ENCODE data around the gene PPP1R14D.

DNA sequence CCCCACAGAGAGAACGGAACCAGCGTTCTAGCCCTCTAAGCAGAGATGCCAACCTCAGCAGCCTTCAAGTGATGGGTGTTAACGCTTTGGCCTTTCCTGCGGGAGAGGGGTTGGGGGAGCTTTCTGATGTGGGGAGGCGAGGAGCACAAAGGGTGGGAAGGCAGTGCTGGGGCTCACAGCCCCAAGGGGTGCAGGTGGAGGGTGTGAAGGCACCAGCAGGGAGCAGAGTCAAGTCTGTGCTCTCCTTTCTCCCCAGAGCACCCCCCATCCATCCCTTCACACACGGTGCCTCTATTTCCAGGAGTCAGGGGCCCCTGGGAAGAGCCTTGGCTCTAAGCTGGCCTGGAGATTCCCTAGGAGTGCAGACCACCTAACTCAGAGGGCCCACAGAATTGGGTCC is 54.6 kb downstream of the PPP1R14D start:
- TF ChIP-seq, protein P1, sequence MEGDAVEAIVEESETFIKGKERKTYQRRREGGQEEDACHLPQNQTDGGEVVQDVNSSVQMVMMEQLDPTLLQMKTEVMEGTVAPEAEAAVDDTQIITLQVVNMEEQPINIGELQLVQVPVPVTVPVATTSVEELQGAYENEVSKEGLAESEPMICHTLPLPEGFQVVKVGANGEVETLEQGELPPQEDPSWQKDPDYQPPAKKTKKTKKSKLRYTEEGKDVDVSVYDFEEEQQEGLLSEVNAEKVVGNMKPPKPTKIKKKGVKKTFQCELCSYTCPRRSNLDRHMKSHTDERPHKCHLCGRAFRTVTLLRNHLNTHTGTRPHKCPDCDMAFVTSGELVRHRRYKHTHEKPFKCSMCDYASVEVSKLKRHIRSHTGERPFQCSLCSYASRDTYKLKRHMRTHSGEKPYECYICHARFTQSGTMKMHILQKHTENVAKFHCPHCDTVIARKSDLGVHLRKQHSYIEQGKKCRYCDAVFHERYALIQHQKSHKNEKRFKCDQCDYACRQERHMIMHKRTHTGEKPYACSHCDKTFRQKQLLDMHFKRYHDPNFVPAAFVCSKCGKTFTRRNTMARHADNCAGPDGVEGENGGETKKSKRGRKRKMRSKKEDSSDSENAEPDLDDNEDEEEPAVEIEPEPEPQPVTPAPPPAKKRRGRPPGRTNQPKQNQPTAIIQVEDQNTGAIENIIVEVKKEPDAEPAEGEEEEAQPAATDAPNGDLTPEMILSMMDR (IDR thresholded peaks at IDR 0.05 in 2 of 3, conservative IDR thresholded peaks at IDR 0.05 in 1 of 3; ENCODE audit: borderline replicate concordance in 1 of 3, insufficient read depth in 1 of 3, low read depth in 2 of 3, low read length in 2 of 3), result no peak
- TF ChIP-seq POLR2A (IDR thresholded peaks at IDR 0.05; ENCODE audit: borderline replicate concordance, extremely low read depth, insufficient read depth, insufficient read length), result no peak
- TF ChIP-seq ZNF274 (IDR thresholded peaks at IDR 0.05; ENCODE audit: low read depth, low read length), result no peak
- no peak for TF ChIP-seq JUND (IDR thresholded peaks at IDR 0.05)
- TF ChIP-seq CEBPB (IDR thresholded peaks at IDR 0.05; ENCODE audit: low read depth), result no peak
- TF ChIP-seq SP1 (IDR thresholded peaks at IDR 0.05; ENCODE audit: low read depth), result no peak
- TF ChIP-seq POLR2AphosphoS5 (IDR thresholded peaks at IDR 0.05; ENCODE audit: low read depth, low read length), result no peak
- no peak for TF ChIP-seq YY1 (IDR thresholded peaks at IDR 0.05; ENCODE audit: extremely low read depth, insufficient replicate concordance, low read depth, low read length)
- no peak for TF ChIP-seq SIN3A (IDR thresholded peaks at IDR 0.05; ENCODE audit: low read depth)
- TF ChIP-seq EZH2phosphoT487 (IDR thresholded peaks at IDR 0.05; ENCODE audit: borderline replicate concordance), result no peak
- TF ChIP-seq TCF7L2 (IDR thresholded peaks at IDR 0.05; ENCODE audit: borderline replicate concordance, extremely low read depth, insufficient read depth, insufficient read length), result no peak
- no peak for TF ChIP-seq EZH2 (IDR thresholded peaks at IDR 0.05)
- TF ChIP-seq, protein P2, sequence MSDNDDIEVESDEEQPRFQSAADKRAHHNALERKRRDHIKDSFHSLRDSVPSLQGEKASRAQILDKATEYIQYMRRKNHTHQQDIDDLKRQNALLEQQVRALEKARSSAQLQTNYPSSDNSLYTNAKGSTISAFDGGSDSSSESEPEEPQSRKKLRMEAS (IDR thresholded peaks at IDR 0.05), result no peak
- TF ChIP-seq, protein P3, sequence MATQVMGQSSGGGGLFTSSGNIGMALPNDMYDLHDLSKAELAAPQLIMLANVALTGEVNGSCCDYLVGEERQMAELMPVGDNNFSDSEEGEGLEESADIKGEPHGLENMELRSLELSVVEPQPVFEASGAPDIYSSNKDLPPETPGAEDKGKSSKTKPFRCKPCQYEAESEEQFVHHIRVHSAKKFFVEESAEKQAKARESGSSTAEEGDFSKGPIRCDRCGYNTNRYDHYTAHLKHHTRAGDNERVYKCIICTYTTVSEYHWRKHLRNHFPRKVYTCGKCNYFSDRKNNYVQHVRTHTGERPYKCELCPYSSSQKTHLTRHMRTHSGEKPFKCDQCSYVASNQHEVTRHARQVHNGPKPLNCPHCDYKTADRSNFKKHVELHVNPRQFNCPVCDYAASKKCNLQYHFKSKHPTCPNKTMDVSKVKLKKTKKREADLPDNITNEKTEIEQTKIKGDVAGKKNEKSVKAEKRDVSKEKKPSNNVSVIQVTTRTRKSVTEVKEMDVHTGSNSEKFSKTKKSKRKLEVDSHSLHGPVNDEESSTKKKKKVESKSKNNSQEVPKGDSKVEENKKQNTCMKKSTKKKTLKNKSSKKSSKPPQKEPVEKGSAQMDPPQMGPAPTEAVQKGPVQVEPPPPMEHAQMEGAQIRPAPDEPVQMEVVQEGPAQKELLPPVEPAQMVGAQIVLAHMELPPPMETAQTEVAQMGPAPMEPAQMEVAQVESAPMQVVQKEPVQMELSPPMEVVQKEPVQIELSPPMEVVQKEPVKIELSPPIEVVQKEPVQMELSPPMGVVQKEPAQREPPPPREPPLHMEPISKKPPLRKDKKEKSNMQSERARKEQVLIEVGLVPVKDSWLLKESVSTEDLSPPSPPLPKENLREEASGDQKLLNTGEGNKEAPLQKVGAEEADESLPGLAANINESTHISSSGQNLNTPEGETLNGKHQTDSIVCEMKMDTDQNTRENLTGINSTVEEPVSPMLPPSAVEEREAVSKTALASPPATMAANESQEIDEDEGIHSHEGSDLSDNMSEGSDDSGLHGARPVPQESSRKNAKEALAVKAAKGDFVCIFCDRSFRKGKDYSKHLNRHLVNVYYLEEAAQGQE (IDR thresholded peaks at IDR 0.05; ENCODE audit: low read depth), result no peak

Data from HCT116 (cell line).